Breast epithelium (tissue), 3 donors: ENCODE results near the gene BOK.

ENCODE experiments used
- POLR2AphosphoS5 ChIP-seq, 3 donors: sonication (generic); formaldehyde crosslinking; IDR thresholded peaks; one replicate each; pipeline ENCODE4 v1.6.1; 2017; ENCODE audit warnings: antibody characterized with exemption in 3 of 3
- TF ChIP-seq, protein P1 (sequence below), 3 donors: fragments of 450-650 bp; IDR thresholded peaks; one replicate each; pipeline ENCODE4 v1.5.1; 2016 to 2017; ENCODE audit warnings: antibody characterized with exemption in 3 of 3, mild to moderate bottlenecking in 3 of 3, moderate library complexity in 3 of 3

DNA sequence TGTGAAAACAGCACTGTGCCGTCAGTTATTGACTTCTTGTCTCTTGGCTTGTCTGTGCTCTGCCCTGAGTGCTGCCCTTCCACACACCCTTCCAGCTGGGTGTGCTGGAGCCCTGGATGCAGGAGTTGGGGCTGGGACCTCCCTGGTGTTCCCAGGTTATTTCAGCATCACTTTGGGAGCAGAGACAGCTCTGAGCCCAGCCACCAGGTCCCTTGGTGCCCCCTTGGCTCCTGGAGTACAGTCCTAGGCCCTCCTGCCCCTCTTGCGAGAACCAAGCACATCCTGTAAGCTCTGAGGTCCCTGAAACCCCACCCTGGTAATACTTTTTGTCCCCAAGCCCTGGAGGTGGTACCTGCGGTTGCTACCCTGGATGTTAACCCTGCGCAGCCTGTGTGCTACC, 24.3 kb downstream of the BOK start:
- TF ChIP-seq, protein P1, sequence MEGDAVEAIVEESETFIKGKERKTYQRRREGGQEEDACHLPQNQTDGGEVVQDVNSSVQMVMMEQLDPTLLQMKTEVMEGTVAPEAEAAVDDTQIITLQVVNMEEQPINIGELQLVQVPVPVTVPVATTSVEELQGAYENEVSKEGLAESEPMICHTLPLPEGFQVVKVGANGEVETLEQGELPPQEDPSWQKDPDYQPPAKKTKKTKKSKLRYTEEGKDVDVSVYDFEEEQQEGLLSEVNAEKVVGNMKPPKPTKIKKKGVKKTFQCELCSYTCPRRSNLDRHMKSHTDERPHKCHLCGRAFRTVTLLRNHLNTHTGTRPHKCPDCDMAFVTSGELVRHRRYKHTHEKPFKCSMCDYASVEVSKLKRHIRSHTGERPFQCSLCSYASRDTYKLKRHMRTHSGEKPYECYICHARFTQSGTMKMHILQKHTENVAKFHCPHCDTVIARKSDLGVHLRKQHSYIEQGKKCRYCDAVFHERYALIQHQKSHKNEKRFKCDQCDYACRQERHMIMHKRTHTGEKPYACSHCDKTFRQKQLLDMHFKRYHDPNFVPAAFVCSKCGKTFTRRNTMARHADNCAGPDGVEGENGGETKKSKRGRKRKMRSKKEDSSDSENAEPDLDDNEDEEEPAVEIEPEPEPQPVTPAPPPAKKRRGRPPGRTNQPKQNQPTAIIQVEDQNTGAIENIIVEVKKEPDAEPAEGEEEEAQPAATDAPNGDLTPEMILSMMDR (IDR thresholded peaks at IDR 0.05): no peak
- TF ChIP-seq POLR2AphosphoS5 (IDR thresholded peaks at IDR 0.05): no peak
